Ishikawa (cell line): Measurements from ENCODE around the gene TGDS.

Experiments
- CEBPB ChIP-seq: IDR thresholded peaks from 2 replicates; pipeline ENCODE4 v1.6.1; 2012
- CREB1 ChIP-seq: IDR thresholded peaks from 2 replicates; pipeline ENCODE4 v1.6.1; 2012; ENCODE audit warnings: low read depth
- EGR1 ChIP-seq: IDR thresholded peaks from 2 replicates; pipeline ENCODE4 v1.6.1; 2012
- EP300 ChIP-seq: IDR thresholded peaks from 2 replicates; pipeline ENCODE4 v1.6.1; 2012; ENCODE audit warnings: borderline replicate concordance
- FOXM1 ChIP-seq: IDR thresholded peaks from 2 replicates; pipeline ENCODE4 v1.6.1; 2012; ENCODE audit warnings: low read depth, borderline replicate concordance
- NFIC ChIP-seq: IDR thresholded peaks from 2 replicates; pipeline ENCODE4 v1.6.1; 2012
- RAD21 ChIP-seq: IDR thresholded peaks from 2 replicates; pipeline ENCODE4 v1.6.1; 2012; ENCODE audit warnings: low read depth
- TAF1 ChIP-seq: IDR thresholded peaks from 2 replicates; pipeline ENCODE4 v1.6.1; 2012; ENCODE audit warnings: low read depth, mild to moderate bottlenecking
- TCF12 ChIP-seq: IDR thresholded peaks from 2 replicates; pipeline ENCODE4 v1.6.1; 2012; ENCODE audit warnings: low read depth
- TEAD4 ChIP-seq: IDR thresholded peaks from 2 replicates; pipeline ENCODE4 v1.6.1; 2012
- YY1 ChIP-seq: IDR thresholded peaks from 2 replicates; pipeline ENCODE4 v1.6.1; 2012; ENCODE audit warnings: low read depth
- ZBTB7A ChIP-seq: IDR thresholded peaks from 2 replicates; pipeline ENCODE4 v1.6.1; 2012; ENCODE audit warnings: low read depth
- TF ChIP-seq, protein P1 (sequence below): IDR thresholded peaks from 2 replicates; pipeline ENCODE4 v1.6.1; 2012
- TF ChIP-seq, protein P2 (sequence below): IDR thresholded peaks from 2 replicates; pipeline ENCODE4 v1.6.1; 2012; ENCODE audit warnings: low read depth, mild to moderate bottlenecking
- TF ChIP-seq, protein P3 (sequence below): IDR thresholded peaks from 2 replicates; pipeline ENCODE4 v1.6.1; 2012

The TGDS gene

DNA sequence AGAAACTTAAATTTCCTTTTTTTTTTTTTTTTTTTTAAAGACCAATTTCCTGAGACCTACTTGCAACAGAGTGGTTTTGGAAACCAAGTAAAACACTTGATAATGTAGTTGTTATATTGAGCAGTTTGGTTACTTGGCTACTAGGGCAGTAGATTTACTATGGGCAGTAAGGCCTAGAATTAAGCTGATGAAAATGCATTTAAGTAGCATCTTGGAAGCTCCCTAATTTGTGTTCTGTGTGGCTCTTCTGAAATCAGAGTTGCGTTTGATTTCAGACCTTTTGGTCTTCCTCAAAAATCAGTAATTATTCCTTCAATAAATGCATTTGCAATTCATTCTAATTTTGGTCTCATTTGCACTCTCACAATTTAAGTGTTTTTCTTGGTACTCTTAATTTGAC is 6.5 kb upstream of the TGDS start:
- no peak for TF ChIP-seq ZBTB7A
- no peak for TF ChIP-seq TEAD4
- TF ChIP-seq CREB1 = no peak
- no peak for TF ChIP-seq NFIC
- no peak for TF ChIP-seq TCF12
- TF ChIP-seq RAD21 = no peak
- TF ChIP-seq, protein P1, sequence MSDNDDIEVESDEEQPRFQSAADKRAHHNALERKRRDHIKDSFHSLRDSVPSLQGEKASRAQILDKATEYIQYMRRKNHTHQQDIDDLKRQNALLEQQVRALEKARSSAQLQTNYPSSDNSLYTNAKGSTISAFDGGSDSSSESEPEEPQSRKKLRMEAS = no peak
- TF ChIP-seq CEBPB = no peak
- TF ChIP-seq FOXM1 = no peak
- no peak for TF ChIP-seq TAF1

DNA sequence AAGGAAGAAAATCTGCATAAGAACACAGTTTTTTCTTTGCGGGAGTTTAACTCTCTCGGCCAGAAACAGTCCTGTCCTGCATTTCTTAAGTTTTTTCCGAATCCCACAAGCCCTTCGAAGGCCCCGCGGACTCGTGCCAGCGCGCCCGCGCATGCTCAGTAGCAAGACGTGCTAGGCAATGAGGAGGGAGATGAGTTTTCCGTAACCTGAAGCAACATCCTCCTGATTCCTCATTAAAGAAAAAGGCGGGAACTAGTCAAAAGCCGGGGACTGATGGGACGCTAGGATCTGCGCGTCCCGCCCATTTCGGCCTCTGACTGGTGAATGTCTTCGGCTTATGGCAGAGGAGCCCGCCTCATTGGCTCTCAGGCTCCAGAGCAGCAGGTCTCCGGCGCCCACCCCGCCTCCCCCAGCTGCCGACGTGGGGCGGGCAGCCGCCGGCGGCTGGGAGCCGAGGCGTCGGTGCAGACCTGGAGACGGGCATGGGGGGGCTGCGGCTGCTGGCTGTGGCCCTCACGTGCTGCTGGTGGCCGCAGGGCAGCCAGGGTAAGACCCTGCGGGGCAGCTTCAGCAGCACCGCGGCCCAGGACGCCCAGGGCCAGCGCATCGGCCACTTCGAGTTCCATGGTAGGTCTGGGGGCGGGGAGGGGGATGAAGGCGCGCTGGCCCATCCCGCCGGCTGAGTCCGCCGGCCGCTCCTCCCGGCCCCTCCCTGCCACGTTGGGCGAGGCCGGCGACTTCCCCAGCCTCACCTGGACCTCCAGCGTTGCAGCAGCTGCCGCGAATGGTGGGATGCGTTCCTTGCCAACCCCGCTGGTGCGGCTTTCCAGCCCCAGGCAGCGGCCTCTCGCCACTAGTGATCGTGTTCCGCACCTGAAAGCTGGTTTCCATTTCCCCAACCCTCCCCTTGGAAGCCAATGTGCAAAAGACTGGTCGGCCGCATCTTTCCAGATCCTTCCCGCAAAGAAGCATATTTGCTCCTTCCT is 5.8 kb upstream of the TGDS start, which contains the start of gene GPR180:
GPR180 (plus strand) TSS at position 412 of the 986 bp plus-strand sequence; CDS start at position 483, 71 bp downstream.
- TF ChIP-seq CREB1 (no peak; the same call in 1 of the 2 replicates), RAD21 (no peak), EGR1 (no peak), EP300 (no peak), ZBTB7A (peak; percentile 33; the same call in 1 of the 2 replicates), TCF12 (no peak; the same call in 1 of the 2 replicates), NFIC (0 out of 2 replicates have a peak, but pooled peaks have one; percentile 24), TEAD4 (no peak), FOXM1 (no peak), CEBPB (peak; percentile 42; the same call in 1 of the 2 replicates), TAF1 (peak; percentile 64), YY1 (no peak)
- TF ChIP-seq, protein P2, sequence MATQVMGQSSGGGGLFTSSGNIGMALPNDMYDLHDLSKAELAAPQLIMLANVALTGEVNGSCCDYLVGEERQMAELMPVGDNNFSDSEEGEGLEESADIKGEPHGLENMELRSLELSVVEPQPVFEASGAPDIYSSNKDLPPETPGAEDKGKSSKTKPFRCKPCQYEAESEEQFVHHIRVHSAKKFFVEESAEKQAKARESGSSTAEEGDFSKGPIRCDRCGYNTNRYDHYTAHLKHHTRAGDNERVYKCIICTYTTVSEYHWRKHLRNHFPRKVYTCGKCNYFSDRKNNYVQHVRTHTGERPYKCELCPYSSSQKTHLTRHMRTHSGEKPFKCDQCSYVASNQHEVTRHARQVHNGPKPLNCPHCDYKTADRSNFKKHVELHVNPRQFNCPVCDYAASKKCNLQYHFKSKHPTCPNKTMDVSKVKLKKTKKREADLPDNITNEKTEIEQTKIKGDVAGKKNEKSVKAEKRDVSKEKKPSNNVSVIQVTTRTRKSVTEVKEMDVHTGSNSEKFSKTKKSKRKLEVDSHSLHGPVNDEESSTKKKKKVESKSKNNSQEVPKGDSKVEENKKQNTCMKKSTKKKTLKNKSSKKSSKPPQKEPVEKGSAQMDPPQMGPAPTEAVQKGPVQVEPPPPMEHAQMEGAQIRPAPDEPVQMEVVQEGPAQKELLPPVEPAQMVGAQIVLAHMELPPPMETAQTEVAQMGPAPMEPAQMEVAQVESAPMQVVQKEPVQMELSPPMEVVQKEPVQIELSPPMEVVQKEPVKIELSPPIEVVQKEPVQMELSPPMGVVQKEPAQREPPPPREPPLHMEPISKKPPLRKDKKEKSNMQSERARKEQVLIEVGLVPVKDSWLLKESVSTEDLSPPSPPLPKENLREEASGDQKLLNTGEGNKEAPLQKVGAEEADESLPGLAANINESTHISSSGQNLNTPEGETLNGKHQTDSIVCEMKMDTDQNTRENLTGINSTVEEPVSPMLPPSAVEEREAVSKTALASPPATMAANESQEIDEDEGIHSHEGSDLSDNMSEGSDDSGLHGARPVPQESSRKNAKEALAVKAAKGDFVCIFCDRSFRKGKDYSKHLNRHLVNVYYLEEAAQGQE = no peak
- TF ChIP-seq, protein P1 = peak; percentile 99
- TF ChIP-seq, protein P3, sequence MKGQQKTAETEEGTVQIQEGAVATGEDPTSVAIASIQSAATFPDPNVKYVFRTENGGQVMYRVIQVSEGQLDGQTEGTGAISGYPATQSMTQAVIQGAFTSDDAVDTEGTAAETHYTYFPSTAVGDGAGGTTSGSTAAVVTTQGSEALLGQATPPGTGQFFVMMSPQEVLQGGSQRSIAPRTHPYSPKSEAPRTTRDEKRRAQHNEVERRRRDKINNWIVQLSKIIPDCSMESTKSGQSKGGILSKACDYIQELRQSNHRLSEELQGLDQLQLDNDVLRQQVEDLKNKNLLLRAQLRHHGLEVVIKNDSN = peak; percentile 58; the same call in 1 of the 2 replicates

DNA sequence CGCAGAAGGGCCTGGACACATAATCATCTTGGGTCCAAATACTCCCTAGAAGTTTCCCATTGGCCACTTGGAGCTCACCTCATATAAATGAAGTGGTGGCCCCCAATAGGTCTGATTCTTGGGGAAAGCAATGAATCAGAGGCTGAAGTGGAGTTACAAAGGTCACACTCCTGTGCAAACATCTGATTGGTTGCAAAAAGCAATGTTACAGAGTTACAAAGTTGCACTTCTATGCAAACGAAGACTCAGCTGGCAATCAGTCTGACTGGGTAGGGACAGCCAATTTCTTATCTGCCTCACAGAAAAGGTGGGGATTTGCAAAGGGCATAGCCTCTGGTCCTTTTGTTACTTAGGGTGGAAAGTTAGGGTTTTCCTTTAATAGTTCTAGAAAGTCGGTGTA is 3.9 kb upstream of the TGDS start:
- no peak for TF ChIP-seq ZBTB7A
- TF ChIP-seq TEAD4 = no peak
- TF ChIP-seq EGR1 = no peak
- no peak for TF ChIP-seq CEBPB

DNA sequence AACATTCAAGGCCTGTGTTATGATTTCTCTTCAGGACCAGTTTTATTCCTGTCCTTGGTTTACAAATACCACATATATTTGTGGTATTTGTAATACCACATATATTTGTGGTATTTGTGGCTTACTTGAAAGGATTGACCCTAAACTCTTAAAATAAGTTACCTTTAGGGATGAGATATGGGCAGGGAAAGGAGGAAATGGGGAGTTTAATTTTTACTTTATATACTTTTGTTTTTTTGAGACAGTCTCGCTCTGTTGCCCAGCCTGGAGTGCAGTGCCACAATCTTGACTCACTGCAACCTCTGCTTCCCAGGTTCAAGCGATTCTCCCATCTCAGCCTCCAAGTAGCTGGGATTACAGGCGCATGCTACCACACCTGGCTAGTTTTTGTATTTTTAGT is 2.3 kb upstream of the TGDS start:
- no peak for TF ChIP-seq FOXM1
- no peak for TF ChIP-seq ZBTB7A
- TF ChIP-seq CREB1 = no peak
- TF ChIP-seq, protein P3 = no peak
- no peak for TF ChIP-seq TEAD4
- TF ChIP-seq EGR1 = no peak
- TF ChIP-seq TCF12 = no peak
- TF ChIP-seq CEBPB = no peak
- no peak for TF ChIP-seq EP300
- TF ChIP-seq, protein P1 = no peak
- no peak for TF ChIP-seq RAD21
- no peak for TF ChIP-seq NFIC

- TF ChIP-seq FOXM1 (no peak), CREB1 (no peak), YY1 (no peak), EP300 (no peak), NFIC (no peak), RAD21 (no peak), TAF1 (no peak), EGR1 (no peak), CEBPB (no peak), ZBTB7A (no peak), TCF12 (no peak), TEAD4 (no peak)
- TF ChIP-seq, protein P1 = no peak
- TF ChIP-seq, protein P2 = no peak
- TF ChIP-seq, protein P3 = no peak
Measured at GRCh38 chr13:94596575-94596971, 621 bp upstream of the TGDS start.
